Activated CD8-positive, alpha-beta memory T cell treated with anti-CD3 and anti-CD28 coated beads for 4 hours (primary cell): ENCODE results near the gene CCDC71L.

ENCODE experiments used
- DNase-seq, 2 donors: peaks; one replicate each; pipeline ENCODE4 v3.0.0-alpha.2; 2020; ENCODE audit warnings: low read depth in 2 of 2

Gene CCDC71L

GRCh38 chr7:106625678-106626301 lies 35.2 kb downstream of the CCDC71L start:
- DNase-seq: no peak

GRCh38 chr7:106623853-106624252 lies 37.1 kb downstream of the CCDC71L start:
- no peak for DNase-seq

DNA sequence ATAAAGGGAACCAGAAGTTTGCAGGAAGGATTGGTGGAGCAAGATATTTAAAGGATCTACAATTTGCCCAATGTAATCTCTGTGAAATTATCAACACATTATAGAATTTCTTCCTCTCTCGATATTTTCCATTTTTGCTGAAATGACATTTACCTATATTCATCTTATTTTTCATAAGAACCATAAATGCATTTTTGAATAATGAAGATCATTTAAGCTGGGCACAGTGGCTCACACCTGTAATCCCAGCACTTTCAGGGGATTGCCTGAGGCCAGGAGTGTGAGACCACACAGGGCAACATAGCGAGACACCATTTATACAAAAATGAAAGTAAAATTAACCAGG lies 37.7 kb downstream of the CCDC71L start:
- DNase-seq: no peak

DNA sequence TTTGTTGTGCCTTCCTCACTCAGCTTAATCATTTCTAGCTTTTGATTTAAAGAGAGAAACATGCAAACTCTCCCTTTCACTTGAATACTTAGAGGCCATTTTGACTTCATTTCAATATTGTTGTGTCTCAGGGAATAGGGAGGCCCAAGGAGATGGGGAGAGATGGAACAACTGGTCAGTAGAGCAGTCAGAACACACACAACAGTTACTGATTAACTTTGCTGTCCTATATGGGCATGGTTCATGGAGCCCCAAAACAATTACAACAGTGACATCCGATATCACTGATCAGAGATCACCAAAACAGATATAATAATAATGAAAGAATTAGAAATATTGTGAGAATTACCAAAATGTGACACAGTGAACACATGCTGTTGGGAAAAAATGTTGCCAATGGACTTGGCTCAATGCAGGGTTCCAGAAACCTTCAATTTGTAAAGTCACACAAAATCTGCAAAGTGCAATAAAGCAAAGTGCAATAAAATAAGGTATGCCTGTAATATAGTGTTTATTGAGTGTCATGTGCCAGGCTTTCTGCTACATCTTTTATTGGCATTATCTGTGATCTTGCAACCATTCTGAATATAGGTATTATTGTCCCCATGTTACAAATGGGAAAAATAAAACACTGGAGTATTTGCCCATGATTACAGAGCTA lies 38.2 kb downstream of the CCDC71L start:
- no peak for DNase-seq

DNA sequence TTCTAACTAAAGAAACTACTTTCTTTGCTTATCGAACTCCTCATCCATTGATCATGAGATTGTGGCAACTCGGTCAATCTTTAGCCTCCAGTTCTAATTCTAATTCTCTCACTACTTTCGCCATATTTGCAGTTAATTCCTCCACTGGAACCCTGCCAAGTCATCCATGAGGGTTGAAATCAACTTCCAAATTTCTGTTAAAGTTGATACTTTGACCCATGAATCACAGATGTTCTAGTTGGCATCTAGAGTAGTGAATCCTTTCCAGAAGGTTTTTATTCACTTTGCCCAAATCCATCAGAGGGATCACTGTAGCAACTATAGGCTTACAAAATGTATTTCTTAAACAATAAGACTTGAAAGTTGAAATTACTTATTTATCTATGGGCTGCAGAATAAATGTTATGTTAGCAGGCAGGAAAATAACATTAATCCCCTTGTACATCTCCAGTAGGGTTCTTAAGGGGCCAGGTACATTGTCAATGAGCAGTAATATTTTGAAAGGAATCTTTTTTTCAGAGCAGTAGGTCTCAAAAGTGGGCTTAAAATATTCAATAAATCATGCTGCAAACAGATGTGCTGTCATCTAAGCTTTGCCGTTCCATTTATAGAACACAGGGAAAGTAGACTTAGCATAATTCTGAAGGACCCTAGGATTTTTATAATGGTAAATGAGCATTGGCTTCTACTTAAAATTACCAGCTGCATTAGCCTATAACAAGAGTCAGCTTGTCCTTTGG lies 39.4 kb downstream of the CCDC71L start:
- DNase-seq: no peak

- DNase-seq: no peak
Measured at GRCh38 chr7:106620676-106621075, 40.3 kb downstream of the CCDC71L start.

- DNase-seq: no peak
Measured at GRCh38 chr7:106620034-106620433, 40.9 kb downstream of the CCDC71L start.

GRCh38 chr7:106619213-106619612 lies 41.7 kb downstream of the CCDC71L start:
- DNase-seq: no peak

- no peak for DNase-seq
Measured at GRCh38 chr7:106618480-106618879, 42.5 kb downstream of the CCDC71L start.

DNA sequence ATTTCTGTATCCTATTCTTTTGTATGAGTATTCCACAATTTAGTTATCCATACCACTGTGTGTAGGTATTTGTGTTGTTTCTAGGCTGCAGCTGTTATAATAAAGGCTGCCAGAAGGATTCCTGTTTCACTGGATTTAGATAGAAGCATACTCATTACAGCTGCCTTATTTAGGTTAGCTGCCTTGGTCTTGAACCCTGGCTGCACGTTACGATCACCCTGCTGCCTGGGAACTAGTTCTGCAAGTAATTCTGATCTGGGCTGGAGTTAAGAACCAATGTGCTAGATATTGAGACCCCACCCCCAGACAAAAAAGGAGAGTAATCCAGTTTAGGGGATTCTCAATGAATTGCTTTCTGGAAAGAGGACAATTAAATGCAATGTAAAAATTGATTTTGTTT lies 43.1 kb downstream of the CCDC71L start:
- DNase-seq: no peak

DNA sequence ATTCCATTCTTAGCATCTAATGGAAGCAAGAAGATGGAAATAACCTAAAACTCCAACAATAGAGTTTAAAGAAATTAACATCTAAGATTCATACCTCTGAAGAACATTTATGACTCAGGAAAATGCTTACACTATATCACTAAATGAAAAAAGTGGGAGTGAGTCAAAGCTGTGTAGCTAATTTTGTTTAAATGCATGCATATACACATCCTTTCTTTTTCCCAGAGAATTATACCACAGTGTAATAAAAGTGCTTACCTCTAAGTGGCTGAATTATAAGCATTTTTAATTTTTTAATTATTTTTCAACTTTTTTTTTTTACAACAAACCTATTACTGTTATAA lies 44.3 kb downstream of the CCDC71L start:
- no peak for DNase-seq

GRCh38 chr7:106615808-106616707 lies 44.9 kb downstream of the CCDC71L start:
- no peak for DNase-seq

DNA sequence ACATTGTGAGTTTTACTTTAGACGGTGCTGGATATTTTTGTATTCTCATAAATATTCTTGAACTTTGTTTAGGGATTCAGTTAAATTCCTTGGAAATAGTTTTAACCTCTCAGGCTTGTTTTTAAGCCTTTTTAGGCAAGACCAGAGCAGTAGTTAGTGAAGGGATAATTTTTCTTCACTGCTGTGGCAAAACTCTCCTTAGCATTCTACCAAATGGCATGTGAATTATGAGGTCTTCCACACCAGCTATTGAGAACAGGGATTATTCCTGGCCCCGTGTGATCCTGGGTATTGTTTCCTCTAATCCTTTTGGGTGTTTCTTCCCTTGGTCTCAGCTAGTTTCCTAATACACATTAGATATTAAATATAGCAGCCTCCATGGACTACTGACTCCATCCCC lies 46.2 kb downstream of the CCDC71L start:
- no peak for DNase-seq

- no peak for DNase-seq
Measured at GRCh38 chr7:106613848-106614560, 47.0 kb downstream of the CCDC71L start.

DNA sequence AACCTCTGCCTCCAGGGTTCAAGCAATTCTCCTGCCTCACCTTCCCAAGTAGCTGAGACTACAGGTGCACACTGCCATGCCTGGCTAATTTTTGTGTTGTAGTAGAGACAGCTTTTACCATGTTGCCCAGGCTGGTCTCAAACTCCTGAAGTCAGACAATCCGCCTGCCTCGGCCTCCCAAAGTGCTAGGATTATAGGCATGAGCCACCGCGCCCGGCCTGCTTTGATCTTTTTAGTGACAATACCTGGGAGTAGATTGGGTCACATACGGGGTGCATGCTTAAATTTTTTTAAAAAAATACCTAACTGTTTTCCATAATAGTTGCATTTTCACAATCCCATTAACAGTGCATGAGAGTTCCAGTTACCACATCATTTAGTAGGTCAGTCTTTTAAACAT lies 47.7 kb downstream of the CCDC71L start:
- no peak for DNase-seq

DNA sequence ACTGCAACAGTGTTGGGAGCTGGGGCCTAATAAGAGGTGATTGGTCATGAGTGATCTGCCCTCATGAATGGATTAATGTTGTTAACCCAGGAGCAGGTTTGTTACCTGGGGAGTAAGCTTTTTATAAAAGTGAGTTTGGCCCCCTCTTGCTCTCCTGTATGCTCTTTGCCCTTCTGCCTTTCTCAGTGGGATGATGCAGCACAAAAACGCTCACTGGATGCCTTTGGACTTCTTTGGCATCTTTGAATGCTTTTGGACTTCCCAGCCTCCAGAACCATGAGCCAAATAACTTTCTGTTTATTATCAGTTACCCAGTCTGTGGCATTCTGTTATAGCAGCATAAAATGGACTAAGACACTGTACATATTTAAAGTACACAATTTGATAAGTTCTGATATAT lies 48.5 kb downstream of the CCDC71L start:
- no peak for DNase-seq

DNA sequence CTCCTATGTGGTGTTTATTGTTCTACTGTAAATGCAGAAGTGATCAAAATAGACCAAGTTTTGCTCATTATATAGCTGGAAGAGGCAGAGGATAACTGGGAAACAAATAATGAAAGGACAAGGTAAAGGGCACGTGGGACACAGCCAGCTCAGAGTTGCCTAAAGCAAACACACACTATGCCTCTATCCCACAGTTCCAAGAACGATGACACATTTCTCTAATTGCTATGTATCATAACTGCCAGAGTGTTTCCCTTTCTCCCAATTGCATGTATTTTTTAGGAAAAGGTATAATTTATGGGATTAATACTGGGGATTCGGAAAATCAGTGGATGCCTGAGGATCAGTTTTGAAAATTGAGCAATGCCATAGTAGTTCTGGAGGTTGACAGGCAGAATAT lies 49.0 kb downstream of the CCDC71L start:
- no peak for DNase-seq

DNA sequence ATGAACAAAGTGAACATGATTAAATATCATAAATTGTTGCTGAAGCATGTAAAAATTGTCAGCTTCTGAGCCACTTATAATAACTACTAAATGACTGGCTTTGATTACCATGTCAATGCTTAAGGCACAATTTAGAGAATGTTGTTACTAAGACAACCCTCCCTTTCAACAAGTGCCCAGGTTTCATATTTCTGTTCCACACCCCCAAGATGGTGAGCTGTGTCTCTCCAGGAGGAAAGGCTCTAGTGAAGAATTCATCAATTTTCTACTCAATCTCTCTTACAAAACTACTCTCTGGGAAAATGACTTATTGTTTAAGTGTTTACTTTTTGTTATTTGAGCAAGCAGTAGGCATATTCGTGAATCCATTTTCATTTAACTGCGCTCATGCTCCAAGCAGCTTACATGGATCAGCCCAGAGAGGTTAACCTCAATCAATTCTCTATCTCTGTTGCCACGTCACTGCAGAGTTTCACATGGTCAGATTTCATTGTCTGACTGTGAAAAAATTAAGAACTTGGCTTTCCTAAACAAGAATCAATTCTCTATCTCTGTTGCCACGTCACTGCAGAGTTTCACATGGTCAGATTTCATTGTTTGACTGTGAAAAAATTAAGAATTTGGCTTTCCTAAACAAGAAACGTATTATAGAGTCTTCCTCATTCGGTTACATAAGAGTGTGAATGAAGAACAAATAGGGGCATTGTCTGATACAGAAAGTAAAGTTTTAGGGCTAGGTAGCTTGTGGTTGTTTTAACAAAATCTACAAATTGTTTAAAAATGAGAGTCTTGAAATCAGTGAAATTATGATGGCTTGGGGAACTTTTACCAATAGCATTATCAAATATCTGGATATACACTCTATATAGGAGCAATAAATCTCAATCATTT lies 49.7 kb downstream of the CCDC71L start:
- DNase-seq: no peak

DNA sequence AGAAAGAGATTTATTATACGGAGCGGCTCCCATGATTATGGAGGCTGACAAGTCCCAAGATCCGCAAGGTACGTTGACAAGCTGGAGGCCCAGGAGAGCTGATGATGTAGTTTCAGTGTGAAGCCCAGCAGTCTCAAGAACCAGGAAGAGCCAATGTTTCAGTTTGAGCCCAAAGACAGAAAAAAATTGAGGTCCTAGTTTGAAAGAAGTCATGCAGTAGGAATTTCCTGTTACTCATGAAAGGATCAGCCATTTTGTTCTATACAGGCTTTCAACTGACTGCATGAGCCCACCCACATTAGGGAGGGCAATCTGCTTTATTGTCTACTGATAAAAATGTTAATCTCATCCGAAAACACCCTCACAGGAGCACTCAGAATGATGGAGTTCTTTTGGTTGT lies 51.5 kb downstream of the CCDC71L start:
- no peak for DNase-seq

GRCh38 chr7:106608661-106609060 lies 52.3 kb downstream of the CCDC71L start:
- no peak for DNase-seq
